Fibroblast of the conjunctiva (primary cell): ENCODE results near the gene TMEM176A.
"Not testable (repeated sequence)": the region's sequence is repeated elsewhere in the genome, so short reads cannot be mapped to it uniquely, and the experiment has no call there.

ENCODE experiments used
- DNase-seq: peaks from one replicate; pipeline ENCODE4 v3.0.0-alpha.2; 2010; ENCODE audit warnings: low read depth

Gene TMEM176A, protein sequence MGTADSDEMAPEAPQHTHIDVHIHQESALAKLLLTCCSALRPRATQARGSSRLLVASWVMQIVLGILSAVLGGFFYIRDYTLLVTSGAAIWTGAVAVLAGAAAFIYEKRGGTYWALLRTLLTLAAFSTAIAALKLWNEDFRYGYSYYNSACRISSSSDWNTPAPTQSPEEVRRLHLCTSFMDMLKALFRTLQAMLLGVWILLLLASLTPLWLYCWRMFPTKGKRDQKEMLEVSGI

DNA sequence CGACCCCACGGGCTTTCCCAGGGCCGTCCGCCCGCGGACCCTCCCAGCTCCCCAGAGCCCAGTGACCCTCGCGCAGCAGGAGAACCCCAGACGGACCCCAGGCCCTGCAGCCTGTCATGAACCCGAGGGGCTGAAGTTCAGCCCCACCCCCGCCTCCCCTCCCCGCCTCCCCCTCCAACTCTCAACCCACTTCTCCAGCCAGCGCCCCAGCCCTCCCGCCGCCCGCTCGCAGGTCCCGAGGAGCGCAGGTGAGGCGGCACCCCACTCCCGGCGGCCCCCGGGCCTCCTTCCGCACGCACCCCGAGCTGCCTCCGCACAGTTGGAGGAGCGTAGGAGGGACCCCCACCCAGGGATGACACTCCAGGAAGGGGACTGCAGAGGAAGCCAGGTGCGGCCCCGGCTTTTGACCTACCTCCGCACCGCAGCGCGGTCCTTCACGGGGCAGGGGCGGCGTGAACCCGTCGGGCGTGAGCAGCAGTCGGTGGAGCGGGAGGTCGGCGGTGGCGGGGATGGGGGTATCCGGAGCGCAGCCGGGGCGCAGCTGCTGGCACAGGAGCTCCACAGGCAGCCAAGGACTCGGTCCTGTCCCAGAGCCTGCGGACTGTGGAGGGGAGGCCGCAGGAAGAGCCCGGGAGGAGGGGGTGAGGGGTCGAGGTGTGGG, at the start of gene TMEM176A:
Gene TMEM176A, plus strand, starts transcription at position 189 of the 661 bp plus-strand sequence. CDS start 782 bp downstream, outside the sequence.
- DNase-seq = no peak

DNA sequence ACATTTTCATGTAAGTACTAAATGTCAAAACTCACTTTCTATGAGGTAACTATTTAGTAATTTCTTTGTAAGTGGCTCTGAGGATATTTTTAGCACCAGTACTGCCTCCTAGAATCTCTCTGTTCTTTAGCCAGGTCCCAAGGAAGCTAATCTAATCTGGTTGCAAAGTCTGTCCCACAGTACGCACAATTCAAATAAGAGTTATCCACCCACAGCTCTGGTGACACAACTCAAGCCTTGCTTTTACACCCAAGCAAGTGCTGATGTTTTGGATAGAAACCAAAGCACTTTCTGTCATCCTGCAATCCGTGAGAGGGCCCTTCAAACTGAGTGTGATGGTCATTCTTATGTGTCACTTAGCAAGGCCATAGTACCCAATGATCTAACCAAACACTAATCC, 48.9 kb upstream of the TMEM176A start:
- no peak for DNase-seq

DNA sequence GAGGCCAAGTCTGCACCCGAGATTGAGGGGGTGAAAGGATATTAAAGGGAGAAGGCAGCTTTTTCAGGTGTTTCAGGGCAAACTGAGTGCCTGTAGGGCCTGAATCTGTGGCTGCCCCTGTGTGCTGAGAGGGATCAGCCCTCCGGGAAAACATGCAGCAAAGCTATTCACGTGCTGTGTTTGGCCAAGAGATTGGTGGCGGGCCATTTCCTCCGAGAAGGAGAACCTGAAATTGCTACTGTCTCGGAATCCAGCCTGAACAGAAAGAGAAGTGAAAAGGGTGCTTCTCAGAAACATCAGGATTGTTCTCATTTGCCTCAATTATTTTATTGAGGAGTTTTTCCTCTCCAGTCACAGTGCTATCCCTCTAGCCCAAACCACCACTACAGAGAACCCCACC, 47.3 kb upstream of the TMEM176A start:
- no peak for DNase-seq

DNA sequence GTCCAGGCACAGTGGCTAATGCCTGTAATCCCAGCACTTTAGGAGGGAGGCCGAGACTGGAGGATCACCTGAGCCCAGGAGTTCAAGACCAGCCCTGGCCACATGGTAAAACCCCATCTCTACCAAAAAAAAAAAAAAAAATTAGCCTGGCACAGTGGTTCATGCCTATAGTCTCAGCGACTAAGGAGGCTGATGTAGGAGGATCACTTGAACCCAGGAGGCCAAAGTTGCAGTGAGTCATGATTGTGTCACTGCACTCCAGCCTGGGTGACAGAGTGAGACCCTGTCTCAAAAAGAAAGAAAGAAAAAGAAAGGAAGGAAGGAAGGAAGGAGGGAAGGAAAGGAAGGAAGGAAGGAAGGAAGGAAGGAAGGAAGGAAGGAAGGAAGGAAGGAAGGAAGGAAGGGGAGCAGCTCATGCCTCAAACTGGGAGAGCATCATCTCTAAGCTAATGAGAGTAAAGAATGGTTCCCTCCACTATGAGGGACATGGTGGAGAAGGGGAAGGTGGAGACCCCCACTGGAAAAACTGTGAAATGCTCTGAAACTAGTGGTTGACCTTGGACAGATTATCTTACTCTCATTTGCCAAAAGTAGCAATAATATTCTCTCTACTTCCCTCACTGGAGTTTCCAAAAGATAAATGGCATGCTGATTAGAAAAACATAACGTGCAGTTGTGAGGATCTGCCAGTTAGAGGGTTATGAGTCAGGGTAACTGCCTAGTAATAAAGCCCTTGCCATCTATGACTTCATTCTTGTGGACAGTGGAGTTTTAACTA, 46.6 kb upstream of the TMEM176A start:
- DNase-seq = no peak

GRCh38 chr7:150754951-150755350, 45.6 kb upstream of the TMEM176A start:
- DNase-seq = no peak

- DNase-seq = no peak
Observed at GRCh38 chr7:150755473-150756099, 45.0 kb upstream of the TMEM176A start.

DNA sequence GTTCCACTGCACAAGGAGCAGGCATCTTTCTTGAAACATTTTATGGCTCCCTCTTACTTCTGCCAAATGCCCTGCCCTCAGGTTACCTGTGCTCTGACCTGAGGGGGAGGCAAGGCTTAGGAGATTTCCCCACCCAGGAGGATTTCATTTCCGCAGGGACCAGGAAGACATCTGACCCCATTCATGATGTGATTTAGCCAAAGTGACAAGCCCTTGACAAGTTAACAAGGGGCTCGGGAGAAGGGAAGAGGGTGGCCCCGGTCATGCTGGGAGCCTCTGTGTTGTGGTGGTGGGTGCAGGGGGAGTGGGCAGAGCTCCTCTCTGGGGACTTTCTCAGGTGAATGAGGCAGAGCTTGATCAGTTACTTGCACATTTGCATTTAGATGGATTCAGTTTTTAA, 44.4 kb upstream of the TMEM176A start:
- DNase-seq = no peak

GRCh38 chr7:150756858-150757257, 43.7 kb upstream of the TMEM176A start:
- DNase-seq = no peak

DNA sequence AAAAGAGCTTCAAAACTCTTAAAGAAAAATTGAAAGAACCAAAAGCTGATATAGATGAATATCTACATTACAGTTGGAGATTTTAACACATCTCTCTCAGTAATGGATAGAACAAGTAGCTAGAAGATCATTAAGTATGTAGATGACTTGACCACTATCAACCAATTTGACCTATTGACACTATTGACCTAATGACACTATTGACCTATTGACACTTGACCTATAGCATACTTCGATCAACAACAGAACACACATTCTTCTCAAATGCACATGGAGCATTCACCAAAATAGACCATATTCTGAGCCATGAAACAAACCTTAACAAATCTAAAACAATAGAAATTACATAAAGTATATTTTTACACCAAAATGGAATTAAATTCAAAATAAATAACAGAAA, 41.1 kb upstream of the TMEM176A start:
- no peak for DNase-seq

DNA sequence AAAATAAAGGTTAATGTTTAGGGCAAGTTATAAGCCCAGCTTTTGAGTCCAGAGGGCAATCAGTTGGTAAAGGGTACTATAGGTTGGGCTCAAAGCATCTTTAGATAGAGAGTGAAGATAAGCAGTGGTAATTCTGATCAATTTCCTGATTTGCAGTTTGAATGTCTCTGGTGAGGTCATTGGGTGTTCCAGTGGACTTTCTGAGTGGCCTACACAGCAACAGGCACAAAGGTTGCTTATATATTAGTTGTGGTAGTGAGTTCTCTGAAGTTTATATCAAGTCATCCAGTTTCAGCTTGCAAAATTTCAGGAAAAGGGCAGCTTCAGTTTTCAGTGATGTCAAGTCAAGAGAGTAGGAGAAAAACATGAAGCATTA, 34.2 kb upstream of the TMEM176A start:
- no peak for DNase-seq

DNA sequence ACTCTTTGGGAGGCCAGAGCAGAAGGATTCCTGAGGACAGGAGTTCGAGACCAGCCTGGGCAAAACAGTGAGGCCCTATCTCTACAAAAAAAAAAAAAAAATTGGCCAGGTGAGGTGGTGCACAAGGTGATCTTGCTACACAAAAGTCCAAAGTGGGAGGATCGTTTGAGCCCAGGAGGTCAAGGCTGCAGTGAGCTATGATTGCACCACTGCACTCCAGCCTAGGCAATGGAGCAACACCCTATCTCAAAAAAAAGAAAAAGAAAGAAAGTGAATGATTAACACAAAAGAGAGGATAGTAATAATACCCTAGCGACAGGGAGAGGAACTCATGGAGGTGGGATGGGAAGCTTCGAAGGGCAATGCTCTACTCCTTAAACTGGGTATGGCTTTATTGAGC, 30.8 kb upstream of the TMEM176A start:
- DNase-seq = no peak

GRCh38 chr7:150774131-150774530, 26.4 kb upstream of the TMEM176A start:
- not testable (repeated sequence) for DNase-seq

GRCh38 chr7:150778014-150778737, 22.4 kb upstream of the TMEM176A start:
- DNase-seq = no peak

- peak; percentile 63 for DNase-seq
Observed at GRCh38 chr7:150778738-150779301, 21.7 kb upstream of the TMEM176A start.

GRCh38 chr7:150780292-150780691, 20.3 kb upstream of the TMEM176A start:
- DNase-seq = no peak

GRCh38 chr7:150781103-150781502, 19.5 kb upstream of the TMEM176A start:
- peak; percentile 69 for DNase-seq

GRCh38 chr7:150781961-150782360, 18.6 kb upstream of the TMEM176A start:
- no peak for DNase-seq

DNA sequence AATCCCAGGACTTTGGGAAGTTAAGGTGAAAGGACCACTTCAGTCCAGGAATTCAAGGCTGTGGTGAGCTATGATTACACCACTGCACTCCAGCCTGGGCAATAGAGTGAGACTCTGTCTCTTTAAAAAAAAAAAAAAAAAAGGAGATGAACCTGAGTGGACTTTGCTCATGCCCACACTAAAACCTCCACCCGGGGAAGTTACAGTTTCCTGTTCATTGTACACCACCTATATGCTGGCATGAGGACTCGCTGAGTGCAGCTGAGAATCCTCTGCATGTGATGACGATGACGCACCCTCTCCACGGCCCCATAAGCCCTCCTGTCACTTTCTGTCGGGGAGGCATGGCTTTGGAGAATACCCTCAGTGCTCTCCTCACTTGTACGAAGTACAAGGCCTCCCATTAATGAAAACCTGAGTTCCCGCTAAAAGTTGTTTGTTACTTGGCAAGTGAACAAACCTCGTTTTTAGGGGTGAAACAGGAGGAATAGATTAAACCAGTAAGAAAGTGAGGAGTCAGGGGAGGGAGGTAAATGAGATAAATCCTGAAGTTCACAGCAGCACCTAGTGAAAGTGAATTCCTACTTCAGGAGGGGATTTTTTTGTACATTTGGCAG, 16.3 kb upstream of the TMEM176A start:
- no peak for DNase-seq

DNA sequence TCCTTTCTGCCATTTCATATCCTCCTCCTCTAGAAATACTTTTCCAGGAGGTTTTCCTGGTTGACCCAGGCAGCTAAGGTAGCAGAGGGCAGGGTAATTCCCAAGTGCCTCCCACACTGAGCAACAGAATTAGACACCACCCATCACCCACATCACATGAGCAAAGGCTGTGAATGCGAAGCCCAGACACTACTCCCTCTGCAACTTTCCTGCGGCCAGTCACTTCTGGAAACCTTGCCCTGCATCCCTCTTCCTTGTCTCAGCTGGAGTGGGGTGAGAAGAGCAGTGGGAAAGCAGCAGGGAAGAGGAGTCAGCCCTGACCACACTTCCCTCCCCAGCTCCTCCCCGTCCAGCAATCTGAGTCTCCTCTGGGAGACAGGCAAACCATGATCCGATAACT, 15.6 kb upstream of the TMEM176A start:
- no peak for DNase-seq

DNA sequence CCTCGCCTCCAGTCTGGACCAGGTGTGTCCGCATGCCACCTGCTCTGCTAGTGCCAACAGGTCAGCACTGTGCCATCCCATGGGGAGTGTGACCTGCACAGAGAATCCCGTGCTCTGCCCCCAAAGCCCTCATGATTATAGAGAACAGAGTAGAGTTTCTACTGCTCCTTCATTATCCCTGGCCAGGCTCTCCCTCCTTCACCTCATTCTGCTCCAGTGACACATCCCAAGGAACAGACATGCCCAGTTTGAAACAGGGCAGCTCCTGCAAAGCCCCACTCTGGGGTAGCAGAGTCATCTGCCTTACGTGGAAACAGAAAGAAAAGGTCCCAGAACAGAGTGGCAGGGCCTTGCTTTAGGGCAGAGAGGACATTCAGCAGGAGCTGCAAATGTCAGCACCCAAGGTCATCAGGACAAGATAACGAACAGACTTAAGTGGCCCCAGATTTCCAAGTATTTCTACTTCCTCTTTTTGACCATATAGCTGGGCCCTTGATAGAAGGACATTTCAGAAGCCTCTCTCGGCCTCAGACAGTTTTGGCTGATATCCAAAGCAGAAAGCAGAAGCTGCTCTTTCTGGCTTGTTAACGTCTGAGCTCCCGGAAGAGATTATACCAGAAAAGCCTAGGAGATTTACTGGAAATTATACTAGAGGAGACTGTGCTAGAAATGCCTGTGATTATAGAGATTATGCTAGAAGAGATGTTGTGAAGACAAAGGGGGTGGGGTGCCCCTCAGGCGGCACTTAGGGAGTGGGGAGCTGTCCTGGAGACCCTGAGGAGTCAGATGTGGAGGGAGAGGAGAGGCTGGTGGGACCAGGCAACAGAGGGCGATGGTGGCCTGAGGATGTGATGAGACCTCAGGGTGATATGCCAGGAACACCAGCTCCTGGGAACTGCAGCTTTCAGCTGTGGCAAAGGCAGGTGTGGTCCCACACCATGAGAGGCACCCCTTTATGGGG, 13.0 kb upstream of the TMEM176A start:
- no peak for DNase-seq
